HUES6 (cell line): Measurements from ENCODE around the gene MBNL2.

Experiments
- H3K27ac ChIP-seq: 2 replicates; pipeline ENCODE4 v1.7.0; 2013; ENCODE audit warnings: low read depth, mild to moderate bottlenecking, low read length, inconsistent platforms
- H3K27me3 ChIP-seq: 2 replicates; pipeline ENCODE4 v1.6.1; 2013; ENCODE audit warnings: low read length; ENCODE audit not compliant: control insufficient read depth, insufficient read depth
- H3K36me3 ChIP-seq: 2 replicates; pipeline ENCODE4 v1.6.1; 2013; ENCODE audit warnings: low read length; ENCODE audit not compliant: control insufficient read depth, insufficient read depth
- H3K4me1 ChIP-seq: 2 replicates; pipeline ENCODE4 v1.6.1; 2013; ENCODE audit warnings: low read length; ENCODE audit not compliant: control insufficient read depth, insufficient read depth
- H3K4me3 ChIP-seq: 2 replicates; pipeline ENCODE4 v1.5.1; 2013; ENCODE audit warnings: low read depth, low read length
- H3K9ac ChIP-seq: one replicate; pipeline ENCODE4 v1.6.1; 2013; ENCODE audit warnings: mild to moderate bottlenecking, low read length
- H3K9me3 ChIP-seq: 2 replicates; pipeline ENCODE4 v1.6.1; 2013; ENCODE audit warnings: low read depth, low read length; ENCODE audit not compliant: control insufficient read depth, insufficient read depth

The MBNL2 gene

DNA sequence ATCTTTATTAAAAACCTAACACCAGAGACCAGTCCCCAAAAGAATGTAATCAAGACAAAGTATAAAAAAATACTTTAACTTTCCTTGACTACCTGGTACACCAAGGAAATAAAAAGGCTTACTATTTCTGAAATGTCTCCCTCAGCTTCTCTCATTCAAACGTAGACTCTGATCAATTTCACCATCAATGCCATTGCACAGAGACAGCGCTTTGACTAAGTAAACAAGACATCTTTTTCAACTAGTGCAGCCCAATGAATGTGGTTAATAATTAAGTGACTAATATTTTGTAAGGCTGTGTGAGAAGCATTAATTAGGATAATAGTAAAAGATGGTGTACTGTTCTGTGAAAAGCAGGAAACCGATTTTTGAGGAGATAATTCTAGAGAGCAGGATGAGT, 204.6 kb downstream of the MBNL2 start:
- Histone ChIP-seq H3K9ac (no peak overlapping the region), H3K9me3 (no peaks in the 10 kb centered on the region), H3K4me3 (no peak overlapping the region)

DNA sequence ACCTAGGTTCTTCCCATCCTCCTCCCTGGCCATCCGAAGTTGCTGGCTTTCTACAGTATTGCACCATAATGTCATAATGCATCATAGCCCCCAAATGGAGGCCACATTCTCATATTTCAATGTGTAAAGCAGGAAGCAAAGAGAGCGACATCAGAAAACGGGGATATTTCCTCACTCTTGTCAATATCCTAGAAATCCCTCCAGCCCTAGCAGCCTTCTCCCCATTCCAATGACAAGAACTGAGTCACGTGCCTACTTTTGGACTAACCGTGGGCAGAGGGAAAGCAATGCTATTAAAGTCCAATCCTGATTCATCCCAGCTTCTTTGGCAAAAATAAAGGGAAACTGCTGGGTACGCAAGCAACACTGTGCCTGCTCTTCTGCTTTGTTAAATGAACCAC, 207.5 kb downstream of the MBNL2 start:
- no peak overlapping the region for H3K27ac ChIP-seq
- no peak overlapping the region for H3K4me3 ChIP-seq
- no peaks in the 10 kb centered on the region for H3K36me3 ChIP-seq
- no peak overlapping the region for H3K9ac ChIP-seq
- no peaks in the 10 kb centered on the region for H3K27me3 ChIP-seq
- no peaks in the 10 kb centered on the region for H3K9me3 ChIP-seq
- no peaks in the 10 kb centered on the region for H3K4me1 ChIP-seq

More for the DNA sequence above, 204.6 kb downstream of the MBNL2 start:
- Histone ChIP-seq H3K27ac (no peak overlapping the region), H3K27me3 (no peaks in the 10 kb centered on the region), H3K36me3 (no peaks in the 10 kb centered on the region), H3K4me1 (no peaks in the 10 kb centered on the region)

- Histone ChIP-seq H3K4me3 (no peak overlapping the region), H3K9me3 (no peaks in the 10 kb centered on the region), H3K27ac (no peak overlapping the region), H3K4me1 (no peaks in the 10 kb centered on the region), H3K36me3 (no peaks in the 10 kb centered on the region), H3K9ac (no peak overlapping the region), H3K27me3 (no peaks in the 10 kb centered on the region)
These were observed 208.2 kb downstream of the MBNL2 start for GRCh38 chr13:97430296-97430695.

- Histone ChIP-seq H3K27ac (no peak overlapping the region), H3K4me3 (no peak overlapping the region), H3K9me3 (no peaks in the 10 kb centered on the region), H3K36me3 (peaks cover 5% of the 10 kb centered on the region), H3K4me1 (0 out of 2 replicates have a peak, but pooled peaks cover 1% of the 10 kb centered on the region), H3K9ac (no peak overlapping the region), H3K27me3 (no peaks in the 10 kb centered on the region)
These were observed 209.1 kb downstream of the MBNL2 start for GRCh38 chr13:97431171-97431764.

DNA sequence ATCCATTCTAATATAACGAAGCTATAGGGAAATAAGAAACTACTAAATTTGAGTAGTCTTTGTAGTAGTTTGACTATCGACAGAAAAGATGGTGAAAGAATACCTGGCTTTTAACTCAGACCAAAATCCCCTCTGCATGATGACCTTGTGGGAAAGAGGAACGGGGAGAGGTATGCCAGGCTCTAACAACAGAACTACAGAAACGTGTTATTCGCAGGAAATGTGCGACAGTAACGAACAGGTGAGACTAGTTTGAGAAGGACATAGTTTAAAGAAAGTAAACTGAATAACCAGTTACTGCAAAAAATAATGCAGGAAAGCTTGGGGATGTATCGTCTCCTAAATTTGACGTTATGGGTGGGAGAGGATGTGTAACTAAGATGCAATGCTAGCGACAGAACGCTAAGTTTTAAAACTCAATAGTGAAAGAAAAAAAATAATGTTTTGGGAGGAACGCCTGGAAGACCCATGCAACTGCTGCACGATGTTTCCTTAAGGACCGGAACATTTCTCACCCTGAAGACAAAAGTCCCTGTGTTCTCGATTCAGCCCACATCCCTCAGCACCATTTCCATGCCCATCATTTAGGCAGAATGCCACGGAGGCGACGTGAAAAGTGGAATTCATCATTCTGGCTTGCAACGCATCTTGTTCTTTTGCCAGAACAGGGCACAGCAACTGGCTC, 210.2 kb downstream of the MBNL2 start:
- H3K27me3 ChIP-seq, result no peaks in the 10 kb centered on the region
- H3K27ac ChIP-seq, result no peak overlapping the region
- 0 out of 2 replicates have a peak, but pooled peaks cover 4% of the 10 kb centered on the region for H3K4me1 ChIP-seq
- H3K4me3 ChIP-seq, result peak overlapping the region; percentile 69
- H3K9me3 ChIP-seq, result no peaks in the 10 kb centered on the region
- H3K36me3 ChIP-seq, result peaks cover 6% of the 10 kb centered on the region
- H3K9ac ChIP-seq, result peak overlapping the region; percentile 44

GRCh38 chr13:97432917-97433726, 211.0 kb downstream of the MBNL2 start:
- H3K4me1 ChIP-seq, result 0 out of 2 replicates have a peak, but pooled peaks cover 4% of the 10 kb centered on the region
- H3K27ac ChIP-seq, result no peak overlapping the region; the same call in 1 of the 2 replicates
- H3K27me3 ChIP-seq, result no peaks in the 10 kb centered on the region
- H3K9ac ChIP-seq, result peak overlapping the region; percentile 77
- H3K9me3 ChIP-seq, result no peaks in the 10 kb centered on the region
- H3K36me3 ChIP-seq, result peaks cover 12% of the 10 kb centered on the region
- H3K4me3 ChIP-seq, result peak overlapping the region; percentile 69

DNA sequence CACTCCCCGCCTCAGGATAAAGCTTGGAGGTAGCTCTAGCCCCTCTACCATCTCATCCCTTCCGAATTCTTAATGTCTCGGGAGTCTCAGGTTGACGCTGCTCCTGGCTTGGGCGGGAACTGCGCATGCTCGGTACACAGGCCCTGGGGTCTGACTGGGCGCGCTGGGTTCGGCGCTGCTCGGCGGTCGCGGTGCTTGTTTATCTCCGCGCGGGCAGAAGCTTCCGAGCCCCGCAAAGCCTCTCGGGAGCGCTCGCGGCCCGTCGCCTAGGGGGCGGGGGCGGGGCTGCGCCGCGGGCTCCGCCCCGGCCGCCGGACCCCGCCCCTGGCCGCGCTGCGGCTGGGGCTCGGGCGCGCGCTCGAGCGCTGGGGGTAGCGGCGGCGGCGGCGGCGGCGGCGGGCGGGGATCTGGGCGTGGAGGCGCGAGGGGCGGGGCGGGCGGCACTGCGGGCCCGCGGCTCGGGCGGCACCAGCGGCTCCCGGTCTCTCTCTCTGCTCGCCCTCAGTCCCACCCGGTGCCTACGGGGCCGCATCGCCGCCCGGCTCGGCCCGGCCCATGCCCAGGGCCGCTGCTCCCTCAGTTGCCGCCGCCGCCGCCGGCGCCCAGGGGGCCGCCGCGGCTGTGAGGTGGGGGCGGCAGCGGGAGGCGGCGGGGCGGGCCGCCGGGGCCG, 211.7 kb downstream of the MBNL2 start, which contains the start of gene RAP2A:
RAP2A (plus strand) TSS at position 443 of the 670 bp plus-strand sequence. CDS start 302 bp downstream, outside the sequence.
- H3K9me3 ChIP-seq, result no peaks in the 10 kb centered on the region
- peak within 1 kb of the TSS; percentile 99 for H3K4me3 ChIP-seq
- H3K27me3 ChIP-seq, result no peaks in the 10 kb centered on the region
- H3K36me3 ChIP-seq, result peaks cover 14% of the 10 kb centered on the region
- H3K9ac ChIP-seq, result peak within 1 kb of the TSS; percentile 91
- no peak within 1 kb of the TSS; the same call in 1 of the 2 replicates for H3K27ac ChIP-seq
- peaks cover 4% of the 10 kb centered on the region; the same call in 1 of the 2 replicates for H3K4me1 ChIP-seq

GRCh38 chr13:97434397-97435201, 212.5 kb downstream of the MBNL2 start:
- H3K4me3 ChIP-seq, result peak overlapping the region; percentile 99
- H3K4me1 ChIP-seq, result peaks cover 9% of the 10 kb centered on the region; the same call in 1 of the 2 replicates
- H3K36me3 ChIP-seq, result peaks cover 20% of the 10 kb centered on the region
- H3K27ac ChIP-seq, result no peak overlapping the region; the same call in 1 of the 2 replicates
- peak overlapping the region; percentile 91 for H3K9ac ChIP-seq
- no peaks in the 10 kb centered on the region for H3K27me3 ChIP-seq
- H3K9me3 ChIP-seq, result no peaks in the 10 kb centered on the region

DNA sequence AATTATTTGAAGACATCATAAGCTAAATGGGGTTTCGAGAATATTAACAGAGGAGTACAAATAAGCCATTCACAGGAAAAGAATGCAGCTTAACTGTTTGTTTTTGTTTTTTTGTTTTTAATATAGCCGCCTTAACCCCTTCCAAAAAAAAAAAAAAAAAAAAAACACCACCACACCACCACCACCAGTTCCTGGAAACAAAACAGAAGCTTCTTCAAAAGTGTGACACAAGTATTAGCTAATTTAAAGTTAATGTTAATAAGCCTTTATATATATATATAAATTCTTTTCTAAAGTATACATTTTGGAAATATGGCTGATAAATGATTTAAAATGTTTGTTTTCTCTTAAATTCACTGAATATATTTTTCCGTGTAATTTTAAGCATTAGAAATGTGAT, 213.2 kb downstream of the MBNL2 start:
- Histone ChIP-seq H3K27ac (no peak overlapping the region), H3K4me1 (peaks cover 9% of the 10 kb centered on the region; the same call in 1 of the 2 replicates), H3K27me3 (no peaks in the 10 kb centered on the region), H3K4me3 (peak overlapping the region; percentile 99), H3K36me3 (peaks cover 20% of the 10 kb centered on the region), H3K9ac (peak overlapping the region; percentile 91), H3K9me3 (no peaks in the 10 kb centered on the region)

GRCh38 chr13:97435794-97436193, 213.7 kb downstream of the MBNL2 start:
- Histone ChIP-seq H3K27ac (no peak overlapping the region), H3K36me3 (peaks cover 24% of the 10 kb centered on the region), H3K4me3 (peak overlapping the region; percentile 99), H3K27me3 (no peaks in the 10 kb centered on the region), H3K9me3 (no peaks in the 10 kb centered on the region), H3K4me1 (peaks cover 9% of the 10 kb centered on the region; the same call in 1 of the 2 replicates), H3K9ac (peak overlapping the region; percentile 1)
